Measurements from ENCODE around the gene RABAC1. TPM values are rescaled to one million over a fixed set of nuclear protein-coding genes. Genes with fewer than 3 reads are reported as not detected.

RABAC1 gene
- total RNA-seq, 2 donors from 2014 or later = 114 to 122 TPM

GRCh38 chr19:41947091-41947490, 12.0 kb downstream of the RABAC1 start:
- H3K4me1 Mint-ChIP-seq = peaks cover 2% of the 10 kb centered on the region
- Histone ChIP-seq H3K4me1 (ENCODE audit: control insufficient read depth, insufficient read depth, low read length) (no peaks in the 10 kb centered on the region), H3K36me3 (ENCODE audit: control insufficient read depth, insufficient read depth, low read length) (no peaks in the 10 kb centered on the region), H3K9me3 (ENCODE audit: control insufficient read depth, low read length) (no peaks in the 10 kb centered on the region), H3K4me3 (ENCODE audit: low read length) (no peak overlapping the region), H3K27ac (ENCODE audit: low read depth, low read length) (no peak overlapping the region), H3K9ac (ENCODE audit: extremely low read depth, low read length, poor library complexity, severe bottlenecking) (no peak overlapping the region), H3K27me3 (ENCODE audit: control insufficient read depth, insufficient read depth, low read length, poor library complexity, severe bottlenecking) (peaks cover 5% of the 10 kb centered on the region)
- H3K4me3 Mint-ChIP-seq = no peak overlapping the region
- H3K9me3 Mint-ChIP-seq = peaks cover 4% of the 10 kb centered on the region
- no peaks in the 10 kb centered on the region for H3K36me3 Mint-ChIP-seq (ENCODE audit: low read depth)
- TF ChIP-seq CTCF (conservative IDR thresholded peaks at IDR 0.05) = no peak
- 90 to 93% methylated on average over 3 of the region's 3 CpGs for WGBS, 2 experiments (ENCODE audit: insufficient coverage in 1 of 2, insufficient read length in 1 of 2)
- peaks cover 42% of the 10 kb centered on the region for H3K27me3 Mint-ChIP-seq (ENCODE audit: insufficient read depth)
- DNase-seq = no peak
- no peak overlapping the region for H3K27ac Mint-ChIP-seq

- DNase-seq = no peak
- no peak overlapping the region for H3K27ac ChIP-seq (ENCODE audit: low read depth, low read length)
- no peak overlapping the region for H3K4me3 ChIP-seq (ENCODE audit: low read length)
- H3K27me3 ChIP-seq (ENCODE audit: control insufficient read depth, insufficient read depth, low read length, poor library complexity, severe bottlenecking) = peaks cover 21% of the 10 kb centered on the region
- H3K9me3 ChIP-seq (ENCODE audit: control insufficient read depth, low read length) = no peaks in the 10 kb centered on the region
- no peak overlapping the region for H3K9ac ChIP-seq (ENCODE audit: extremely low read depth, low read length, poor library complexity, severe bottlenecking)
- Mint-ChIP-seq H3K27me3 (ENCODE audit: insufficient read depth) (peaks cover 55% of the 10 kb centered on the region), H3K27ac (no peak overlapping the region), H3K4me1 (no peaks in the 10 kb centered on the region), H3K9me3 (peaks cover 4% of the 10 kb centered on the region), H3K36me3 (ENCODE audit: low read depth) (no peaks in the 10 kb centered on the region), H3K4me3 (no peak overlapping the region)
- no peak for TF ChIP-seq CTCF (conservative IDR thresholded peaks at IDR 0.05)
- H3K4me1 ChIP-seq (ENCODE audit: control insufficient read depth, insufficient read depth, low read length) = no peaks in the 10 kb centered on the region
- 77 to 94% methylated on average over 5 to 8 of the region's 8 CpGs for WGBS, 2 experiments (ENCODE audit: insufficient coverage in 1 of 2, insufficient read length in 1 of 2)
- H3K36me3 ChIP-seq (ENCODE audit: control insufficient read depth, insufficient read depth, low read length) = no peaks in the 10 kb centered on the region
Observed at GRCh38 chr19:41945135-41945766, 13.9 kb downstream of the RABAC1 start.

GRCh38 chr19:41944336-41944735, 14.8 kb downstream of the RABAC1 start:
- Mint-ChIP-seq H3K4me1 (no peaks in the 10 kb centered on the region), H3K36me3 (ENCODE audit: low read depth) (no peaks in the 10 kb centered on the region), H3K4me3 (no peak overlapping the region), H3K27ac (no peak overlapping the region), H3K27me3 (ENCODE audit: insufficient read depth) (peaks cover 58% of the 10 kb centered on the region), H3K9me3 (peaks cover 4% of the 10 kb centered on the region)
- peaks cover 27% of the 10 kb centered on the region for H3K27me3 ChIP-seq (ENCODE audit: control insufficient read depth, insufficient read depth, low read length, poor library complexity, severe bottlenecking)
- no peak for DNase-seq
- no peaks in the 10 kb centered on the region for H3K9me3 ChIP-seq (ENCODE audit: control insufficient read depth, low read length)
- no peak overlapping the region for H3K4me3 ChIP-seq (ENCODE audit: low read length)
- H3K9ac ChIP-seq (ENCODE audit: extremely low read depth, low read length, poor library complexity, severe bottlenecking) = no peak overlapping the region
- no peak overlapping the region for H3K27ac ChIP-seq (ENCODE audit: low read depth, low read length)
- no peak for TF ChIP-seq CTCF (conservative IDR thresholded peaks at IDR 0.05)
- H3K36me3 ChIP-seq (ENCODE audit: control insufficient read depth, insufficient read depth, low read length) = no peaks in the 10 kb centered on the region
- H3K4me1 ChIP-seq (ENCODE audit: control insufficient read depth, insufficient read depth, low read length) = no peaks in the 10 kb centered on the region
- 14 to 80% methylated on average over 1 to 2 of the region's 2 CpGs for WGBS, 2 experiments (ENCODE audit: insufficient coverage in 1 of 2, insufficient read length in 1 of 2)
